HG03045 (cell line): ENCODE measurements around the gene SHISA8.
"Not testable (repeated sequence)": the region's sequence is repeated elsewhere in the genome, so short reads cannot be mapped to it uniquely, and the experiment has no call there.

Source experiments
- ATAC-seq: cut with Tn5 transposase; IDR thresholded peaks from one replicate; pipeline ENCODE4 v1.9.1; 2021; ENCODE audit warnings: mild to moderate bottlenecking, moderate library complexity; ENCODE audit not compliant: unreplicated experiment

Gene SHISA8

DNA sequence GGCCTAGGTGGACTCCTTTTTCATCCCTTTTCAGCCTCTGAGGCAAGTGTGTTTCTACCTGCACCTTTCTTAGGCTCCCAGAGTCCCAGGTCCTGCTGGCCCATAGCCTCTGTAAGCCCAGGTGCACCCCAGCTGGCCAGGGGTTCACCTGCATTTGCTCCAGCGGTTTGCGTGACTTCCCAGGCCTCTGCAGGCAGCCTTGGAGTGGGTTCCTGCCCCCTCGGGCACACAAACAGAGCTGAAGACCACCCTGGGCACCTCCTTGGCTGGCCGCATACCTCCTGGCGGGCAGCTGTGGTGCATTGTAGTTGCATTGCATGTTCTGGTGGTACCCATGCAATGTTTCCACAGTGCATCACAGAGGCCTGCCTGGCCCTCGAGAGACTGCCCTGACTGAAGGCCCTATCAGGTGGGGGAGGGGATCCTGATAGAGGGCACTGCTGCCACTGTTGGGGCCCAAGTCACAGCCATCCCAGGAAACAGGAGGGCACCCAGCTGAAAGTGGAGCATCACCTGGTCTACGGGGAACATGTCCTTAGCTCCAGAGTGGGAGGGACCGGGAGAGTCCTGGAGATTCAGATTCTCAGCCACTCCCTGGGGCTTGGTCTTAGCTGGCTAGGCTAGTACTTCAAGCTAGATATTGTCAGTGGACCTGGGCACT, 14.1 kb downstream of the SHISA8 start:
- no peak for ATAC-seq

DNA sequence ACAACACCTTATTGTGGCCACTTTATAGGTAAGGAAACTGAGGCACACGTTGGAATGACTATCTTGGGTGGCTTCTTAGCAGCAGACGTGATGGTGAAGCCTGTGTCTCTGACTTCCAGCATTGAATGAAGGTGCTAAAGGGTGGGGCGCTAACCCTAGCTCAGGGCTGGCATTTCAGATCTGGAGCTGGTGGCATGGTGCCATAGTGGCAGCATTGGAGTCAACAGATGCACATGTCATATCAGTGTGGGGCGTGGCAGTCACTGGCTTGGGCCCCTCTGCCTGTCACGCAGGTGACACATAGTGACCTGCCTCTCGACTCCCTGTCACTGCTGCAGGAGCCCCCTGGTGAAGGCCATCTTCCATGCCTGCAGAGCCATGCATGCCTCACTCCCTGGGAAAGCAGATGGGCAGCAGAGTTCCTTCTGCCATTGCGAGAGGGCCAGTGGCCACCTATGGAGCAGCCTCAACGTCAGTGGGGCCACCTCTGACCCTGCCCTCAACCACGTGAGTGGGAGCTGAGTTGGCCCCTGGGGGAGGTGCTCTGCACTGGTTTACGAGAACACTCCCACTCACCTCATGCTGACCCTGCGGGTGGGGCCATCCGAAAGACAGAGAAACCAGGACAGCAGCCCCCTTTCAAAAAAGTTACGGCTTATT, 14.8 kb downstream of the SHISA8 start:
- no peak for ATAC-seq

- ATAC-seq = no peak
Measured at GRCh38 chr22:41899110-41899509, 15.8 kb downstream of the SHISA8 start.

DNA sequence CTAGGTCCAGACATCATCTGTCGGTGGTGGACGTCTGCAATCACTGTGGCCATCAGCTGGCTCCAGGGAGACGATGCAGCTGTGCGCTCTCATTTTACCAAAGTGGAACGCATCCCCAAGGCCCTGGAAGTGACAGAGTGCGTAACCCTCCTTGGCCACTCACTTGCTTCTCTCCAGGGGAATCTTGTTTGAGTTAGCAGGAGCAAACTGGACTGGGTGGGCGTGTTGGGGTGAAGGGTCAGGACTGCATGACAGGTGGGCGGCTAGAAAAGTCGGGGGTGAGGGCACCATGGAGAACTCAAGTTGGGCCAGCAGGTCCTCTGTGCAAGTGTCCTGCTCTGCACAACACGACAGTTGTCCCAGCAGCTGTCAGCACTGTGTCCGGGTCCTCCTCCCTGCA, 16.2 kb downstream of the SHISA8 start:
- ATAC-seq = no peak

DNA sequence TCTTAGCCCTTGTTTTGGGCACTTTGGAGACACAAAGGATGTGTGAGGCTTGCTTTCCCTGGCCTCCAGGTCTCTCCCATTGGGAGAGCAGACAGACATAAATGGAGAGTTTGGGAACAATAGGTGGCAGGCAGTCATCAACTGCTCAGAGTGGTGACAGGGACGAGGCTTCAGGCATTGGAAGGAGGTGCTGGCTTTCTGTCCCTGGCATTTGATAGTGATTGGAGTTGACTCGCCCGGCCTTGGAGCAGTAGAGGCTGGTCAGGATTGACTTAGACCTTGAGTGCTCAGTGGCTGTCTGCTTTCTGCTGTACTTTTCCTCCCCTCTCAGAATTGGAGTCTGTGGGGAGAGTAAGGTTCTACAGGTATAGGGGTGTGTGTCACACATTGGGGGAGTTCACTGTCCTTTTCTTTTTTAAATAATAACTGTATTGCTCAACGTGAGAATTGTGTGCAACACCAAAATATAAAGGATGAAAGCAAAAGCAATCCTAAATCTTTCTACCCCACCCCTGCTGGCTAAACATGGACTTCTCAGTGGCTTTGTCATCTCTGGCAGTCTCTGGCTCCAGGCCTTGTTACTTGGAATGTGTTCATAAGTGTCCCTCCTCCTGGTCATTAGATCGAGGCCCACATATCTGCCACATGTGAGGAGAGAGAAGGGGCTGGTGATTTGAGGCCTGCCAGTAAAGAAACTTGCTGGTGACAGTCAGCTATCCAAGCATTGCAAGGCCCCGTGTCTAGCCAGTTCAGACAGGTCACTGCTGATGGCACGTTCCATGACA, 21.1 kb downstream of the SHISA8 start:
- no peak for ATAC-seq

DNA sequence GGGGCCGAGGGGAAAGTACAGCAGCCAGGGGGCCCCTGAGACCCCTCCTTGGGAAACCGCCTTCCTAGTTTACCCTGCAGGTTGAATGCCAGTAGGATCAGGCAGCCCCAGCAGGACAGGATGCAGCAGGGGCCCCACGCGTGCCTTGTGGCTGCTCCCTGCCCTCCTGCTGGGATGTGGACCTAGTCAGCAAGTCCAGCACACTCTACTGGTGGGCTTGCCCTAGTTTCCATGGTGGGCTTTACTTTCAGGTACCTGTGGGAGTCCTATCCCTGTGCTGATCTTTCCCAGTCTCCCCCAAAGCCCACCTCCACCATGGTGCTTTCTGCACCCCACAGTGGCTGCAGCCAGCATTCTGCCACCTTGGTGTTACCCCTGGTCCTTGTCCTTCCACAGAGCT, 22.2 kb downstream of the SHISA8 start:
- ATAC-seq = no peak

DNA sequence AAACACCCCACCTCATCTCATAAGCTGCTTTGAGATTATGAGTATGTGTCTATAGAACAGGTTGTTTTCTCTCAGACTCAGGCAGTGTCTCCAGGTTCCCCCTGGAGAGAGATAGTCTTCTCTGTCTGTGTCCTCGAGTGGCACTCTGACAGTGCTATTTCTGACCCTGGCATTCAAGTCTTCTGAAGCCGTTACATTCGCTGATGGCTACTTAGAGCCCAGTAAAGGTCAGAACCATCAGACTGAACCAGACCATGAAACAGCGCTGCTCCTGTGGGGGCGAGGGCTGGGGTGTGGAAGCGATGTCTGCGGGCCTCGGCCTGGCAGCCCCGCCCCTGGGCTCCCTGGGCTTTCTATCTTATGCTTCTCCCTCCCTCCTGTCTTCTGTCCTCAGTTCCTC, 23.5 kb downstream of the SHISA8 start:
- no peak for ATAC-seq

DNA sequence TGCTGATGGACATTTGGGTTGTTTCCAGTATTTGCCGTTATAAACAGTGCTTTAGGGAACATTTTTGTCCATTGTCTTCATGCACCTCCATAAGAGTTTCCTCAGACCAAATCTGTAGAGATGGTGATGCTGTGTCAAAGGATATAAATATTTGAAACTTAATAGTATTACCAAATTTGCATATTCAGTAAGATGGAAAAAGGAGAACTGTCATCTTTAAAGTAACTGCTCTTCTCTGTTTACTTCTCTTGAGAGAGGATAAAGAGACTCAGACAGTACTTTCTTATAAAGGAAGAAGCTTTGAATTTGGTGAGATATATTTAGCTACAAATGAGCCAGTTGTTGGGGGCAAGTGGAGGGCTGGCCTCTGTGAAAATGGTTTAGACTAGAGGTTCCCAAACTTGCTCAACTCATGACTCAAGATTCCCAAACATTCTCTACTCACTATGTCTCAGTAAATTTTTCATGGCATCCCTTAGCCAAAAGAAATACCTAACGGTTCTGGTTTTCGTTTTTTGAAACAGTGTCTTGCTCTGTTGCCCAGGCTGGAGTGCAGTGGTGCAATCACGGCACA, 26.2 kb downstream of the SHISA8 start:
- ATAC-seq = no peak

DNA sequence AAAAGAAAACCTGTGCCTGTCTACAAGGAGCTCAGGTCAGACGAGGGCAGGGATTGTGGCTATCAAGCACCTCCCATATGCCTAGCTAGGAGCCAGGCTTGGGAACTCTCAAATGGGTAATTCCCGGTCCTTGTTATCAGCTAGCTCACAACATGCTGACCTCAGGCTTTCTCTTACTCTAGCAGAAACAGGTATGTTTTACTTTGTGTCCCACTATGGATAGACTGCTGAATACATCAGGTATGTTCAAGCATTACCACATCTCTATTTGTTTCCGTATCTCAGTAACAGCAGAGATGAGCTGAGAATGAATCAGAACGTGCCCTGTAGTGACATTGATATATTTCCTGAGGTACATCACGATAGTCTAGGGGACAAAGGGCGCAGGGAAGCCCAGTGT, 29.4 kb downstream of the SHISA8 start:
- no peak for ATAC-seq

- no peak for ATAC-seq
Measured at GRCh38 chr22:41885116-41885515, 29.8 kb downstream of the SHISA8 start.

DNA sequence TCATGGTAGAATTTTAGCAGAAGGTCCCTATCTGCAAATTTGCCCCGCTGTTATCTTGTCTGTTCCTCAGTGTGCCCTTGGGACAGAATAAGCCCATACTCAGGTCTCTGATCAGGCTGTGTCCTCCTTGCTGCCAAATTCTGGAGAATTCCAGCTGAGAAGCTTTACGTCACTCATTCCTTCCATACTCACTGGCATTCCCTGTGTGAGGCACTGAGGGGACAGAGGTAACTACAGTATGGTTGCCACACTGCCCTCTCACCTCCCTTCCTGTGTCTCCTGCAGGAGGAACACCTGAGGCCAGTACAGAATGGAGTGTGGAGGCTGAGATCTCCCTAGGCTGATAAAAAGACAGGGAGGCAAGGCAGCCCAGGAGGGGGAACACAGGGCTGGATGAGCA, 31.5 kb downstream of the SHISA8 start:
- ATAC-seq = no peak

DNA sequence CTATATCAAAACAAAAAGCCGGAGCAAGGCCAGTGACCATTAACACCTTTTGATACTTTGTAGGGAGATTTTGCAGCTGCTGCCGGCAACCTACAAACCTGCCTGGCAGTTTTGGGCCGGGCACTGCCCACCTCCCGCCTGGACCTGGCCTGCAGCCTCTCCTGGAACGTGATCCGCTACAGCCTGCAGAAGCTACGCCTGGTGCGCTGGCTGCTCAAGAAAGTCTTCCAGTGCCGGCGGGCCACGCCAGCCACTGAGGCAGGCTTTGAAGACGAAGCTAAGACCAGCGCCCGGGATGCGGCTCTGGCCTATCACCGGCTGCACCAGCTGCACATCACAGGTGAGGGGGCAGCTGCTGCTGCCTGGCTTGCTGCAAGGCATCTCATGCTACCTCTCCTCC, 34.2 kb downstream of the SHISA8 start:
- ATAC-seq = no peak

DNA sequence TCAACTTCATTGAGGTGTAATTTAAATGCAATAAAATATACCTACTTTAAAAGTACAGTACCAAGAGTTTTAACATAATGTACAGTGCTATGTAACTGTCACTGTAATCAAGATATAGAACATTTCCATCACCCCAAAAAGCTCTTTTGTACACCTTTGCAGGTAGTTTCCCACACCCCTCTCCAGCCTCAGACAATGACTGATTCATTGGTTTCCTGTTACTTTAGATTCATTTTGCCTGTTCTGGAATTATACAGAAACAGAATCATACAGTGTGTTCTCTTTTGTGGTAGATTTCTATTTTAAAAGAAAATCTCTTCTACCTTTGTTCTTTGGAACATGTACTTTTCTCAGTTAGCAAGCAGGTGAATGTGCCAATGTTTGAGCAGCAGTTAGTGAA, 38.2 kb downstream of the SHISA8 start:
- ATAC-seq = no peak

- ATAC-seq = no peak
Measured at GRCh38 chr22:41876275-41876674, 38.6 kb downstream of the SHISA8 start.

DNA sequence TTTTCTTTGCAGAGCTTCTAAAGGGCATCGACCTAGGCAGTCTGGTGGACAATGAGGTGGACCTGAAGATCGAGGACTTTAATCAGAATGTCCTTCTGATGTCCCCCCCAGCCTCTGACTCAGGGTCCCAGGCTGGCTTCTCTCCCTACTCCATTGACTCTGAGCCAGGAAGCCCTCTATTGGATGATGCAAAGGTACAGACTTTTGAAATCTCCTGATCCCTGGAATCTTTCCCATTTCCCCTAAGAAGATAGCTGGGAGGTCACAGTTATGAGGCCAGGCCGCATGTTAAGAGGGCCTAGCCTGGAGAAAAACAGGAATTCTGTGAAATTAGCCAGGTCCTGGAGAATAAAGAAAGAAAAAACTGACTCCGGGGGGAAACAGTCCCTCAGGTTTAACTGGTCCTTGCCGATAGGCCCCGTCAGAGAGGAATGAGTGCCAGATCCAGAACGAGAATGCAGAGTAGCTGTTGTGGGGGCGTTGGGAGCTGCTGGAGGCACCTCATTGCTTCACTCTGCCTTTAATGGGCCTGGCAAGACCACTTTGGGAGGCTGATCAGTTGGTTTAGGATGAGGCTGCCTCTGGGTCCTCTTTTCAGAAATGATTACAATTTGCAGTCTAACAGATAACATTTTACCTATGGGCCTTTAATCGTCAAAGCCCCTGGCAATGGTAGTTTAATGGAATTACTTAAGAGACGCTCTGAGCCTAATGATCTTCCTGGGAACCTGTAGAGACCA, 39.2 kb downstream of the SHISA8 start:
- no peak for ATAC-seq

GRCh38 chr22:41874090-41874489, 40.8 kb downstream of the SHISA8 start:
- ATAC-seq = no peak

- ATAC-seq = no peak
Measured at GRCh38 chr22:41873391-41873790, 41.5 kb downstream of the SHISA8 start.

GRCh38 chr22:41870786-41871185, 44.1 kb downstream of the SHISA8 start:
- ATAC-seq = no peak

- not testable (repeated sequence) for ATAC-seq
Measured at GRCh38 chr22:41870081-41870480, 44.8 kb downstream of the SHISA8 start.

GRCh38 chr22:41868556-41868955, 46.3 kb downstream of the SHISA8 start:
- ATAC-seq = no peak

- no peak for ATAC-seq
Measured at GRCh38 chr22:41863472-41863871, 51.4 kb downstream of the SHISA8 start.
